ENCODE results near the gene NOX4.
"Not testable (repeated sequence)": the region's sequence is repeated elsewhere in the genome, so short reads cannot be mapped to it uniquely, and the experiment has no call there.

GRCh38 chr11:89387501-89387900, 103.7 kb downstream of the NOX4 start:
- not testable (repeated sequence) for TF ChIP-seq CTCF, POLR2A (IDR thresholded peaks at IDR 0.05)
